KOPT-K1 (cell line): ENCODE measurements around the gene AGMAT.

Experiments
- H3K27ac ChIP-seq: fragments of 200-600 bp; sonication (generic); 2 replicates; pipeline ENCODE4 v1.5.1; 2016; ENCODE audit warnings: antibody characterized with exemption, mild to moderate bottlenecking, low read depth, low read length; ENCODE audit not compliant: poor library complexity, severe bottlenecking
- H3K36me3 ChIP-seq: fragments of 200-600 bp; sonication (generic); 2 replicates; pipeline ENCODE4 v1.5.1; 2017; ENCODE audit warnings: antibody characterized with exemption, mild to moderate bottlenecking, low read length, moderate library complexity; ENCODE audit not compliant: insufficient read depth
- H3K9me3 ChIP-seq: fragments of 200-600 bp; sonication (generic); 2 replicates; pipeline ENCODE4 v1.5.1; 2017; ENCODE audit warnings: antibody characterized with exemption, low read length, mild to moderate bottlenecking; ENCODE audit not compliant: insufficient read depth, poor library complexity, severe bottlenecking

Gene AGMAT

GRCh38 chr1:15592285-15592684 is 7.4 kb upstream of the AGMAT start:
- no peaks in the 10 kb centered on the region for H3K9me3 ChIP-seq
- H3K27ac ChIP-seq, result no peak overlapping the region
- H3K36me3 ChIP-seq, result no peaks in the 10 kb centered on the region

DNA sequence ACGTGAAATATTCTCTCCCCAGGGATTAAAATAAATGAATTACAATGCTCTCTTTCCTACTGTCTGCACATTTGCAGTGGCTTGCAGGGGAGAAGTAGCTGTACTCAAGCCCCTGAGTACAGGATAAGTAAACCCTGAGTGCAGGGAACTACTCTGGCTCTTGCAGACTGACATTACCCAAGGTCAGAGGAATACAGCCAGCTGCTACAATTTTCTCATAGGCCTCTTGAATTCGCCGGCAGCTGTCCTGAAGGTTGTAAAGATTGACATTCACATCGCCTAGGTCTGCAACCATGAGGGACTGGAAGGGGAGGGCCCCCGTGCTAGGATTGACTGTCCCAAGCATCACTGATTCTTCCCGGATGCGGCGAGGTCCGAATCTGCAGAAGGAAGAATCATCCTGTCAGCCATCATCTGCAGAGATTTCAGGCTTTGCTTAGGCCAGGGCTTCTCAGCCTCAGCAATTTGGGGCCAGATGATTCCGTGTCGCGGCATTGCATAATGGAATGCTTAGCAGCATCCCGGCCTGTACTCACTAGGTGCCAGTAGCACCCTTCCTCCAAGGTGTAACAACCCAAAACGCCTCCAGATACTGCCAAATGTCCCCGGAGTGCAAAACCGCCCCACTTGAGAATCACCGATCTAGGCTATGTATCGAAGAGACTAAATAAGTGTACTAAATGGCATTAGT is 1.7 kb downstream of the AGMAT start:
- no peaks in the 10 kb centered on the region for H3K9me3 ChIP-seq
- no peaks in the 10 kb centered on the region for H3K36me3 ChIP-seq
- H3K27ac ChIP-seq, result no peak overlapping the region

DNA sequence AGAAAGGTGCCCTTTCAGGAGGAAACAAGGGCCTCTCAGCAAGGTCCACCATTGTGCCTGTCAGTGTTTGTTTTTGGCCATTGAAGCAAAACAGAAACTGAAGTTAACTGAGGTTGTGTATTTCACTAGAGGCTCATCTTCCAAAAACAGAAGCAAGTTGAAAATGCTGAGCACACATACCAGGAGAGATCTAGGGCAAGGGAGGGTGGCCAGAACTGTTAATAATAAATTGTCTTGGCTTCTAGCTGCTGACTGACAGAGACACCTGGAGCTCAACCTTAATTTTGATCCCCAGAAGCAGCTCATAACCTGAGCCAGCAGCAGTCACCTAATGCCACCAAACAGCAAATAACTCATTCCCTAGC is 5.2 kb downstream of the AGMAT start:
- Histone ChIP-seq H3K27ac (no peak overlapping the region), H3K36me3 (no peaks in the 10 kb centered on the region), H3K9me3 (no peaks in the 10 kb centered on the region)

GRCh38 chr1:15578921-15579682 is 5.7 kb downstream of the AGMAT start:
- Histone ChIP-seq H3K27ac (no peak overlapping the region), H3K9me3 (no peaks in the 10 kb centered on the region), H3K36me3 (no peaks in the 10 kb centered on the region)

DNA sequence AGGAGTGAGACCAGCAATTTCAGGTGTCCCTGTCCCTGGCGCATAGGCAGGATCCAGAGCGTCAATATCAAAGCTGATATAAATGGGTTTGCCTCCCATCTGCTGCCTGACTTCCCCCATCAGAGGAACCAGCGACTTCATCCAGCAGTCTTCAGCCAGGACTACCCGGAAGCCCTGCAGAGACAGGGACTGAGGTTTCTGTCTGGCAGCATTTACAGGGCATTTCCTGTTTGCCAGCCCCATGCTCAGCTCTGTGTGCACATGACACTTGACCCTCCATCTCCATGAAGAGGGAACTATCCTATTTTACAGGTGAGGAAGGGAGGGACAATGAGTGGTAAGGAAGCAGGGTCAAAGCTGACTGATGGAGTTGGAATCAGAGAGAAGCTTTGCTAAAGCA is 7.2 kb downstream of the AGMAT start:
- no peaks in the 10 kb centered on the region for H3K9me3 ChIP-seq
- no peaks in the 10 kb centered on the region for H3K36me3 ChIP-seq
- H3K27ac ChIP-seq, result no peak overlapping the region

DNA sequence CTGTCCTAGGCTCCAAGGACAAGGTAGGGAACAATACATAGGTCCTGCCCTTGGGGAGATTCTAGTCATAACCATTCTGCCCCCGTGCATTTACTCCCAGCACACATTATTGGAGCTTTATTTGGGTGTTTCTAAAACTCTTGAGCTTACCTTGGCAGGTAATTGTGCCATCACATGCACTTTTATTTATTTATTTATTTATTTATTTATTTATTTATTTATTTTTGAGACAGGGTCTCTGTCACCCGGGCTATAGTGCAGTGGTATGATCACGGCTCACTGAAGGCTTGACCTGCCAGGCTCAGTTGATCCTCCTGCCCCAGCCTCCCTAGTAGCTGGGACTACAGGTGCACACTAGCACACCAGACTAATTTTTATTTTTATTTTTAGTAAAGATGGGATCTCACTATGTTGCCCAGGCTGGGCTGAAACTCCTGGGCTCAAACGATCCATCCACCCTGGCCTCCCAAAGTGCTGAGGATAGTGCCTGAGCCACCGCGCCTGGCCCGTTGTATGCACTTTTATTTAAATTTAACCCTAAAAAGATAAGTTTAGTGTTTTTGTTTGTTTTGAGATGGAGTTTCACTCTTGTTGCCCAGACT is 9.2 kb downstream of the AGMAT start:
- Histone ChIP-seq H3K9me3 (no peaks in the 10 kb centered on the region), H3K27ac (no peak overlapping the region)

DNA sequence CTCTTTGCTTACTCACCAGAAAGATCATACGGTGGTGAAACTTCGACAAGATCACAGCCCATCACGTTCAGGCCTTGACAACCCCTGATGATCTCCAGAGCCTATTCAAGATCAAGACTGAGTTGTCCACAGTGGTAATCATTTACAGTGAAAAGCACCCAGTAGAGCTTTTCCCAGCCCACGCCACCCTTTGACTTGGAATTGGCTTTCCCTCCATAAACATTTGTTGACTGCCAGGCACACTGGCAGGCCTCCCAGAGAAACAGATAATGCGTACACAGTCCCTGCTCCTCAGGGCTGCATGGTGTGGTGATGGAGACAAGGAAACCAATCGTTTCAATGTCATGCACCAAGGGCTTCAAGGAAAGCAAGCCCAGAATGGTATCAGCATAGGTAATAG is 10.1 kb downstream of the AGMAT start:
- no peaks in the 10 kb centered on the region for H3K9me3 ChIP-seq
- no peaks in the 10 kb centered on the region for H3K36me3 ChIP-seq
- no peak overlapping the region for H3K27ac ChIP-seq

More for the DNA sequence above, 9.2 kb downstream of the AGMAT start:
- H3K36me3 ChIP-seq, result no peaks in the 10 kb centered on the region

DNA sequence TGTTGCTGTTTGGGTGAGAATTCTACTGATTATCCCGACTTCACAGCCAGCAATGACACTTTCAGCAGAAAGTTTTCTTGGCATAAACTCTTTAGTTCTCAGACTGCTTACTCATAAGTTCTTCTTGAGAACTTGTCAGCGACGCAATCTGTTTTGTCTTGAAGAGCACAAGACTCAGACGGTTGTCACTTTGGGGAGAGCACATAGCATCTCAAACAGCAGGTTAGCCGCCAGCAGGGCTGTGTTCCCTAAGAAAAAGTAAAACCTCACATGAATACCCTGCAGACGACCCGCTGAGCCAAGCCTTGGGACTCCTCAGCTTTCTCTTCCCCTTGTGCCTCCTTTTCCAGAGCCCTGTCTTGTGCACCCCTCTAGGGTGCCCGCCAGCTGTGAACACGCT is 11.4 kb downstream of the AGMAT start:
- Histone ChIP-seq H3K9me3 (no peaks in the 10 kb centered on the region), H3K27ac (no peak overlapping the region), H3K36me3 (peaks cover 9% of the 10 kb centered on the region; the same call in 1 of the 2 replicates)

- peaks cover 31% of the 10 kb centered on the region for H3K36me3 ChIP-seq
- no peaks in the 10 kb centered on the region for H3K9me3 ChIP-seq
- H3K27ac ChIP-seq, result no peak overlapping the region
Observed at GRCh38 chr1:15571266-15571665, 13.6 kb downstream of the AGMAT start.

DNA sequence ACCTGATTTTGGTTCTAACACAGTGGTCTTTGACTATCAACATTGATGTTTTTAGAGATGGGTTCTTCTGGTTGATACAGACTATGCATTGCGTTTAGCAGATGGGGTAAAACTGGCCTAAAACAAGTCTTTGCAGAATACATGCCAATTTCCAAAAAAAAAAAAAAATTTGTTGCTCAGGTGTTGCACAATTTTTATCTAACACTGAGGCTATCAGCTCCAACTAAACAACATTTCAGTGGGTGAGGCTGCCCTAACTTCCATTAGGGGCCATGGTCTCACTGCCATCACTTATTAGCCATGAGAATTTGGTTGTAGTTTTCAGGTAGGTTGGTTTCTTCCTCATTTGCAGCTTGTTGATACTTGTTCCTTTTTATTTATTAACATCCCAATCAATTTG is 14.0 kb downstream of the AGMAT start:
- Histone ChIP-seq H3K36me3 (peaks cover 36% of the 10 kb centered on the region), H3K9me3 (no peaks in the 10 kb centered on the region), H3K27ac (no peak overlapping the region)

DNA sequence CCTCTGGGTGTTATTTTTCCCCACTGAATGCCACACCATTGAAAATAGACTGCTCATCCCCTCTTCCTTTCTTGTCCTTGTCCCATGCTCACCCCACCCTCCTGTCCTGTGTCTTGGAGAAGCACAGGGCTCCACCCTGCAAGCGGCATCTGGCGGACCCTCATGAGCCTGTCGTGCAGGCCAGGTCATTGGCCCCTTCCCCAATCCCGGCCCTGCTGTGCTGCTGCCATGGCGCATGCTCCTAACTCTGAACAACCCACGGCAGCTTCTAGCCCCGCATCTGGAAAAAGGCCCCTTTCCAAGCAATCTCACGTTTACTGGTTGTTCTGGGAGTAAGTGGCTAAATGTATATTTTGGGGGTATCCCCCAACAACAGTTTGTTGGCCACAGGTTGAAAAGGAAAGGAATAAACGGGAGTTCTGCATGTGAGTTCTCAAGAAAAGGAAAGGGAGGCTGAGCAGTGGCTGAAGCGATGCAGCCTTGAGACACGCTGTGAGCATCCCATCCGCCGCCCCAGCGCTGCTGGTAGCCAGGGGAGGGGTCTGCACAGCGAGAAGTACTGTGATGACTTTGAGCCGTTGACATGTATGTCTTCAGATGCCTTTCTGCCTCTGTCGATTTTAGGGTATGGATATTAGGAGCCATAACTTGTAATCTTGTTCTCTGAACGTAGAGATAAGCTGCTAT is 16.3 kb downstream of the AGMAT start:
- Histone ChIP-seq H3K36me3 (peaks cover 55% of the 10 kb centered on the region), H3K27ac (no peak overlapping the region), H3K9me3 (no peaks in the 10 kb centered on the region)

DNA sequence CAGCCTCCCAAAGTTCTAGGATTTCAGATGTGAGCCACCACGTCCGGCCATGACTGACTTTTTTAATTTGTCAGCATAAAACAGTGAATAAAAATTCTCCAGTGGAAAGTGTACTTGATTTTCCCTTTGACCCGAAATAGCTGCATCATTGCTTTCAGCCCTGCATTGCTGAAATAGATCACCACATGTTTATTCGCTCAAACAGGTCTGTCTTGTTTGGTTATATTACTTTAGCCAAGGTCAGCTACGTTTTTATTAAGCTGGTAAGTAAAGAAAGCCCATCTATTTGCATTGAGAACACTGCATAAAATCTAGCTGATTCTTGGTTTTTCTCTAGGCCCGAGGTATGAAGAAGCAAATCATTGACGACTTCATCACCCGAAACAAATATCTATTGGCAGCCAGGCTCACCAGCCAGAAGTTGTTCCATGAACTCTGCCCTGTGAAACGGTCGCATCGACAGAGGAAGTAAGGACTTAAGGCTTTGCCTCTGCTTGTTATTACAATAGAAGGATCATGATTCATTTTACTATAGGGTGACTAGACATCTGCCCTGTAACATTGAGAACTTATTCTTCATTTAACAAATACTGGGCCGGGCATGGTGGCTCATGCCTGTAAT is 25.6 kb downstream of the AGMAT start:
- peaks cover 46% of the 10 kb centered on the region for H3K36me3 ChIP-seq
- no peak overlapping the region for H3K27ac ChIP-seq

GRCh38 chr1:15558516-15558915 is 26.3 kb downstream of the AGMAT start:
- Histone ChIP-seq H3K27ac (no peak overlapping the region), H3K36me3 (peaks cover 40% of the 10 kb centered on the region), H3K9me3 (no peaks in the 10 kb centered on the region)

More for the DNA sequence above, 25.6 kb downstream of the AGMAT start:
- no peaks in the 10 kb centered on the region for H3K9me3 ChIP-seq

- H3K36me3 ChIP-seq, result peaks cover 32% of the 10 kb centered on the region
- no peaks in the 10 kb centered on the region for H3K9me3 ChIP-seq
Observed at GRCh38 chr1:15557594-15557993, 27.3 kb downstream of the AGMAT start.

DNA sequence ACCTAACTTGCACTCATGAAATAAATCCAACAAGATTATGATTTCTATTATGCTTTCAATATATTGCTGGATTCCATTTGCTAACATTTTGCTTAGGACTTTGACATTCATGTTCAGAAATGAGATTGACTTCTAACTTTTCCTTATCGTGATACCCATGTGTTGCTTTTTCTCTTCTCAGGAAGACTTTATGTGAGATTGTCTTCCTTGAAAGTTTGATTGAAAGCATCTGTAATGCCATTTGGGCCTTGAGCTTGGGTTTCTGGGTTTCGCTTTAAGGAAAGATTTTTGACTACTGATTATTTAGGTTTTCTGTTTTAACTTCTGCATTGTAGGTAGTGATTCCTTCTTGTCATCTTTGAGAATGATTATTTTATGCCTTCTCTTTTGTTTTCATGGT is 27.8 kb downstream of the AGMAT start:
- Histone ChIP-seq H3K27ac (no peak overlapping the region), H3K36me3 (peaks cover 26% of the 10 kb centered on the region), H3K9me3 (no peaks in the 10 kb centered on the region)

More at GRCh38 chr1:15557594-15557993, 27.3 kb downstream of the AGMAT start:
- no peak overlapping the region for H3K27ac ChIP-seq
